ENCODE data around the gene ZNF771. TPM values are rescaled to one million over a fixed set of nuclear protein-coding genes. Genes with fewer than 3 reads are reported as not detected.
A peak's percentile ranks its signal among the peaks of the same experiment; 100 is the strongest.

ZNF771 gene
- total RNA-seq = 21.9 TPM

- DNase-seq (ENCODE audit: low spot score) = peak; percentile 94
Observed at GRCh38 chr16:30407102-30407803, at the start of gene ZNF771. ZNF771 (plus strand) TSS chr16:30407606; CDS start chr16:30408054, 448 bp downstream.

DNA sequence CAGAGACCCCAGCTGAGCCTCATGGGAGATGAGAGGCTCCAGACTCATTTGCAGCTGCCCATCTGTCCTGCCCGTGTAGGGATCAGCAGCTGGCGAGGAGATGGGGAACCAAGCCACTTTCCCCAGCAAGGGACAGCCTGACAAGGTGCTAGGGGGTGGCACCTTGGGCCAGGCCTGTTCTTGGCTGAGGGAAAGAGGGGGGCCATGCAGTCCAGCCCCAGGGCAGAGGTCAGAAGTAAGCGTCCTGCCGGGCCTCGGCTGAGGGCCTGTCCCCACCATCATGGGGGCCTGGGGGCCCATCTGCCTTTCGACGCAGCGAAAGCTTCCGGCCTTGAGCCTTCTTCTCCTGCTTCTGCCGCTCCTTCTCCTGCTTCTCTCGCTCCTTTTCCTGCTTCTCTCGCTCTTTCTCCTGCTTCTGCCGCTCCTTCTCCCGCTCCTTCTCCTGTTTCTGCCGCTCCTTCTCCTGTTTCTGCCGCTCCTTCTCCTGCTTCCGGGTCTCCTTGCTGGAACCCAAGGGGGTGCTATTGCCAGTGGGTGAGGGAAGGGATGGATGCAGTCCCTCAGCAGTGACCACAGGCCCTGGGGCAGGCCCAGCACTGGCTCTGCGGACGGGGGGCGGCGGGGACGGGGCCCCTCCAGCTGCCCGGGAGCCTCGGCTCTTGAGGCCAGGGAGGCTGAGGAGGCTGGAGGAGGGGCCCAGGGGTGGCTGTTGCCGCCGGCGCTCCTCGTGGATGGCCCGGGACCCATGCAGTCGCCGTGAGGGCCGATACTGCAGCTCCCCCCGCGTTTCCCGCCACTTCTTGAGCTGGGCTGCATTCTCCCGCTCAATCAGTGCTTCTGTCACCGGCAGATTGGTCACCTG lies 49.5 kb upstream of the ZNF771 start:
- no peak for DNase-seq (ENCODE audit: low spot score)

DNA sequence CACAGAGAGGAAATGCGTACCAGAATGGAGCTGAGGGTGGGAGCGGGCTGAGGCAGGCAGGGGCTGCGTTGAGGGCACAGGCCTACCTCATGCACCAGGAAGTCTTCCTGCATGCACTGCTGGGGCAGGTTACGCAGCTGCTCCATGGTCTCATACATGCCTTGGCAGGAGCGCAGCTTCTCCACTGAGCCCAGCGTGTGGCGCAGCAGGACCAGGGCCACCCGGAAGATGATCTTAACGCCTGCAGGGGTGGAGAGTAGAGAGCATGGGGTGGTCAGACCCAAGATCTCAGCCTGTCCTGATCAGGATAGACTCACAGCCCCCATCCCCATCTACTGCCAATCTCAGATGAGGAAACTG lies 48.8 kb upstream of the ZNF771 start:
- DNase-seq (ENCODE audit: low spot score) = no peak

DNA sequence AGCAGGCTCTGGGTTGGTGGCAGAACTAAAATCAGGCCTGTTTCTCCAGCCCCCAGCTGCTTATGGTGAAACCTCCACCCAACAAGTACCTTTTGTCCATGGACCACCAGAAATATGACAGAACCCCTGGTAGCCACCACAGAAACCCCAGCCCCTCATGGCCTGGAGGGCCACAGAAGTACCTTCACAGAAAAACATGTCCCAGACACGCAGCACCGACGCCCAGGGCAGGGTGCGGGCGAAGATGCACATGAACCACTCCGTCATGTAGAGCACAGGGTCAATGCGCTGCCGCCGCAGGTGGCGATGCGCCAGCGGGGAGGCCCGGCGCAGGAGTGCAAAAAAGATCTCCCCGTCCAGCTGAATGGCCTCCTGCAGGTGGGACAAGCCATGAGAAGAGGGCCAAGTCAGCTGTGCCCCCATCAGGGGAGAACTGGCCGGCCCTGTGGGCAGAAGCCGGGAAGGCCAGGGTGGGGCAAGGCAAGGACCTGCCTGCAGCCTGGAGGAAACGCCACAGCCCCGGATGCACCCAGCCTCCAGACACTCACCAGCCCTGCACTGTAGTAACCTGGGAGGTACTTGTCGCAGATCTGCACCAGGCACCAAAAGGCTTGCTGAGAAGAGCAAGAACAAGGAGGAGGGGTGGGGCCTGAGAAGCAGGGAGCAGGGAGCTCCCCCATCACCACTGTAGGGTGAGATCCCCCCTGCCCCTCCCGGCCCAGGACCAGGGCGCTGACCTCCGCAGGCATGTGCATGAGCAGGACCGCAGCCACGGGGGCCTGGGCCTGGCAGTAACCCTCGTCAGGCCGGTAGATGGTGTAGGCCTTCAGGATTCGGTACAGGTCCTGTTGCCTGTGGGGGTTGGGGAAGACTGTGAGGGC lies 48.2 kb upstream of the ZNF771 start:
- no peak for DNase-seq (ENCODE audit: low spot score)

- no peak for DNase-seq (ENCODE audit: low spot score)
Observed at GRCh38 chr16:30359871-30360170, 47.6 kb upstream of the ZNF771 start.

DNA sequence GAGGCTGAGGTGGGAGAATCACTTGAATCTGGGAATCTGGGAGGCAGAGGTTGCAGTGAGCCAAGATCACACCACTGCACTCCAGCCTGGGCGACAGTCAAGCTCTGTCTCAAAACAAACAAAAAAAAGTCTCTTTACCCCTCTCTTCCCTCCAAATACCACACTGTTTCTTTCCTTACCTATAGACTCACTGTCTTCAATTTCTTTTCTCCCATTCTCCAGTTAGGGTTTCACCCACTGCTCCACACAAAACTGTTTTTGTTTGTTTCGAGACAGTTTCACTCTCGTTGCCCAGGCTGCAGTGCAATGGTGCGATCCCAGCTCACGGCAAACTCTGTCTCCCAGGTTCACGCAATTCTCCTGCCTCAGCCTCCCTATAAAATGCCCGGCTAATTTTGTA lies 46.2 kb upstream of the ZNF771 start:
- no peak for DNase-seq (ENCODE audit: low spot score)

DNA sequence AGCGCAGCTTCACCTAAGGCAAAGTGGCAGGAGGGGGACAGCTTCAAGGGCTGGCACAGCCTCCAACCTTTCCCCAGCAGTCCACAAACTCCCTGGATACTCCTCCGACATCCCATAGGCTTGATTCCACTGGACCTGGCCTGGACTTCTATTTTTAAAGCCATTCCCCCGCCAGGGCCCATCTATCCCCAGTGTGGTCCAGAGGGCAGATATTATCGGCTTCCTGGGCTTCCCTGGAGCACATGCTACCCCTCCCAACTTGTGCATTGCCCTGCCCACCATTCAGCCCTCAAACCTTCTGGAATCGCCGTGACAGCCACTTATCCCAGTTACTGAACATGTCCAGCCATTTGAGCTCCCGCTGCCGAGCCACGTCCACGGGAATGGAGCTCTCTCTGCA lies 42.2 kb upstream of the ZNF771 start:
- DNase-seq (ENCODE audit: low spot score) = no peak

DNA sequence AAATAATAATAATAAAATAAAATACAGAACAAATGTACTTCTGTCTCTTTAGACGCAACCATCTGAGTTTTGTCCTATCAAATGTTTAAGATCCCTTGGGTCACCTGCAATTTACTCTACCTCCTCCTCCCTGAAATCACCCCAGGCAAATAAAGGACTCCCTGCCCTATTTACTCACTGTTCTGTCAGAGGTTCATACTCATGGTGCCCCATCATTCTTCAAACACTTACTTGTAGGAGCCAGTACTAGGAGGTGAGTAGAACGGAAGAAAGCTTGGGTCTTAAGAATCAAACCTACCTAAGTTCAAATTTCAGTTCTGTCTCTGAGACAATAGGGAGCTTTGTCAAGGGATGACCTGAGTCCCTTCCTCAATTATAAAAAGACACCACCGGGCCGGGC lies 40.9 kb upstream of the ZNF771 start:
- no peak for DNase-seq (ENCODE audit: low spot score)

DNA sequence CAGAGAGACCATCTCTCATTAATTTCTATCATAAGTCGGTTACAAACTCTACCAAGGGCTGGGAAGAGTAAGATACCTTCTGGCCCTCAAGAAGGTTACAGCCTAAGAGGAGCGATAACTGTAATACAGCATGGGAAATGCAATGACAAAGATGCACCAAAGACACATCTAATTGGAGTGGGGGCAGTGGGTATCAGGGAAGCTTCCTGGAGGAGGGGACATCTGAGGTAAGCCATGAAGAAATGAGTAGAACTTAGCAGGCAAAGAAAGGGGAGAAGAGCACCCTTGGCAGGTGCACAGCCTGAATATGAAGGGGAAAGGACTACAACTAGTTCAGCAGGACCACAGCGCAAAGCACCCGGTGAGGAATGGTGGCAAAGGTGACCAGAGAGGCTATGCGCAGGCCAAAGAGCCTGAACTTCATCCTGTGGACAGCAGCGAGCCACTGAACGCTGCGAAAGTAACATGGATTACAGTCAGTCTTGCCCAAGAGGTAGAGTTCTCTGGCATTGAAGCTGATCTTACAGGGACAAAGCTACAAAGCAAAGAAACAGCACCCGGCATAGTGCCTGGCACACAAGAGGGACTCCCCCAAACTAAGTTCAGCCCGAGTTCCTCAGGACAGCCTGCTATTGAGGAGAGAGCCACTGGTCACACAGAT lies 39.9 kb upstream of the ZNF771 start:
- no peak for DNase-seq (ENCODE audit: low spot score)

DNA sequence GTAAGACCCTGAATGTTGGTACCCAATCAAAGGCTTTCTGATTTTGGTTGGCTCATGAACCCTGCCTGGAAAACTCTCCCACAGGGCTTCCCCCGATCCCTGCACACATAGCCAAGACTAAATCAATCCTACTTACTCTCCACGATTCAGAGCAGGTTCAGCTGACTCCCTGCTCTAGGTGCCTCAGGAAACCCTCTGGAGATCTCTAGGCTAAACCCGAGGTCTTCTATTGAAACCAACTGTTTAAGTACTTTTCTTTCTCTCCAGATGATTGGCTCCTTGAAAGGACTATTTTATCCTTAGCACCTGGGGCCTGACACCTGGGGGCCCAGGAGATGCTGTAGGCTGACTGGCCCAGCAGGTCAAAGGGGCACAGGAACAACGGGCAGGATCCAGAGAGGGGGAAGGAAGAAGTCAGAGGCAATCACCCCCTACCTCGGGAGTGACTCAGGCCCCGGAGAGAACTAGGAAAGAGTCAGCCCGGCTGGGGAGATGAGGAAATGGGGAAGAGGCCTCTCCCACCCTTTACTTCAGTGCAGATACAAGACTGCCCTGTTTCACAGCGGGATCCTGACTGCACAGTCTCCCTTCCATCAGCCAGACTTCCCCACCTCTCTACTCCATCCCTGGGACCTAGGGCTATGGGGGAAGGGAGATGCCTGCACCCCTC lies 39.1 kb upstream of the ZNF771 start:
- no peak for DNase-seq (ENCODE audit: low spot score)

GRCh38 chr16:30368792-30369090 lies 38.7 kb upstream of the ZNF771 start:
- no peak for DNase-seq (ENCODE audit: low spot score)

- DNase-seq (ENCODE audit: low spot score) = no peak
Observed at GRCh38 chr16:30369091-30369937, 38.1 kb upstream of the ZNF771 start.

- no peak for DNase-seq (ENCODE audit: low spot score)
Observed at GRCh38 chr16:30369938-30370455, 37.4 kb upstream of the ZNF771 start.

DNA sequence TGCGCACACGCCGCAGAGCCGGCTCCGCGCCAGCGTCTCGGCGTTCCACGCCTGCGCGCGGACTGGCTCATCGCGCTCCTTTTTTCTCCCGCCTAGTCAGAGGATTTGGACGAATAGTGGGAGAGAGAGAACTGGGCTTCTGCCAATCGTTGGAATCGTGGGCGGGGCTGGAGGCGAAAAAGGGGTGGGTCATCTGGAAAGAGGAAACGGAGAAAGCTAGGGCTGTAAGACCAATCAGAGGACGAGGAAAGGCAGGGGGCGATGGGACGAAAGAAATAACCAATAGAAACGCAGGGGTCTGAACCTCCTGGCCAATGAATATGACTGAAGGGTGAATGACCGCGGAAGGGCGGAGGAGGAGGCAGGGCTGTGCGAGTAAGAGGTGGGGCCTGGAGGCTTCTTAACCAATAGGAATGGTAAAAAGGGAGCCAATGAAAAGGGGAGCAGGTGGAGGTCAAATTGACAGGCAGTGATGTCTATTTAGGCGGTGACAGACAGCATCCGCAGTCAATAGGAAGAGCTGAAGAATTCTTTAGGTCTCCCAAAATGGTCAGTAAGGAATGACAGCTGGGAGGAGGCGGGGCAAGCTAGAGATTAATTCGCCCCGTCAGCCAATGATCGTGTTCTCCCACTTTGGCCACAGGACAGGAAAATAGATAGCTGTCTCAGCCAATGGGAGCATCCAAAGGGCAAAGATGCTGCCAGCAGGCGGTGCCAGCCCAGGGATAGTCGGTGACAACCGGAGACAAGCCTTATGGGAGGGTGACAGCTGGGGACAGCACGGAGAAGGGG lies 36.8 kb upstream of the ZNF771 start, which contains the start of gene TBC1D10B:
TSS of gene TBC1D10B (minus strand) at position 39 of the 792 bp plus-strand sequence. CDS start 311 bp downstream, outside the sequence.
- peak; percentile 99 for DNase-seq (ENCODE audit: low spot score)

GRCh38 chr16:30371248-30371816 lies 36.1 kb upstream of the ZNF771 start:
- no peak for DNase-seq (ENCODE audit: low spot score)

GRCh38 chr16:30372038-30372712 lies 35.2 kb upstream of the ZNF771 start:
- no peak for DNase-seq (ENCODE audit: low spot score)

DNA sequence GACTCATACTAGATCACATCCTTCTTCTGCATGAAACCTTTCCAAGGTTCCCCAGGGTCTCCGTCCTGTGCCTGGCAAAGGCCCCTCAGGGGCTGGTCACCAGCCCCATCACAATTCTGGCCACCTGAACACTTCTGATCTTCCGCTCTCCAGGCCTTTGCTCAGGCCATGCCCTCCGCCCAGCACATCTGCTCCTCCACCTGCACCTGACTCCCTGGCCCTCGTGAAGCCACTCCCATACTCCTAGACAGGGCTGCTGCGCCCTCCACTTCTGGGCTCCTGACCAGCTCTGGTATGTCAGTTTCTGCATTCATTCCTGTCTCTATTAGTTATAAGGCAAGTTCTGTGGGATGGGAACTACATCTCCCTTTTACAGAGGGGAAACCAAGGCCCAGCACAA lies 34.7 kb upstream of the ZNF771 start:
- no peak for DNase-seq (ENCODE audit: low spot score)

DNA sequence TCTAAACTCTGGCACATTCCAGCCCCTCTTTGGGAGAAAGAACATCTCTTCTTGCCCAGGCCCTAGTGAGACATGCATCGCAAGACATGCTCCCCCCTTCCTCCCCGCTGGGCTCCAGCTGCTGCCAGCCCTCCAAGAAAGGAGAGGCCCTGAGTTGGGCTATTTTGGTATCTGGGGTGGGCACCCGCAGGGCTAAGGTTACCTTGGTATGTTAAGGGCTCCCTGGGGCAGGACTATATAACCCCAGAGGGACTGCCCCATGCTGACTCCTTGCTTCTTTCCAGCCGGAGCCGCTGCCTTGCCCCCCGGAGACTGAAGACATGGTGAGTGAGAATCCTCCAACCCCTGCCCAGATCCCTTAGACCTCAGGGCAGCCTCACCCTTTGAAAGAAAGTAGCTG lies 32.9 kb upstream of the ZNF771 start, which contains the start of gene MYL11:
TSS of gene MYL11 (plus strand) at position 265 of the 400 bp plus-strand sequence. CDS start at position 321, 56 bp downstream.
- no peak for DNase-seq (ENCODE audit: low spot score)

Data from mucosa of gallbladder (tissue), 1 donor.